Measurements from ENCODE around the gene CGB8.
A peak's percentile ranks its signal among the peaks of the same experiment; 100 is the strongest.
"Not testable (repeated sequence)": the region's sequence is repeated elsewhere in the genome, so short reads cannot be mapped to it uniquely, and the experiment has no call there.

Gene CGB8

GRCh38 chr19:49071860-49072547 lies 23.1 kb upstream of the CGB8 start:
- H3K4me1 Mint-ChIP-seq: peaks cover 12% of the 10 kb centered on the region
- DNase-seq (ENCODE audit: low spot score in 2 of 2) (no peak), ATAC-seq (no peak)
- H3K27ac Mint-ChIP-seq: no peak overlapping the region
- no peaks in the 10 kb centered on the region for H3K36me3 Mint-ChIP-seq
- H3K4me3 Mint-ChIP-seq: no peak overlapping the region
- H3K9me3 Mint-ChIP-seq: no peaks in the 10 kb centered on the region

DNA sequence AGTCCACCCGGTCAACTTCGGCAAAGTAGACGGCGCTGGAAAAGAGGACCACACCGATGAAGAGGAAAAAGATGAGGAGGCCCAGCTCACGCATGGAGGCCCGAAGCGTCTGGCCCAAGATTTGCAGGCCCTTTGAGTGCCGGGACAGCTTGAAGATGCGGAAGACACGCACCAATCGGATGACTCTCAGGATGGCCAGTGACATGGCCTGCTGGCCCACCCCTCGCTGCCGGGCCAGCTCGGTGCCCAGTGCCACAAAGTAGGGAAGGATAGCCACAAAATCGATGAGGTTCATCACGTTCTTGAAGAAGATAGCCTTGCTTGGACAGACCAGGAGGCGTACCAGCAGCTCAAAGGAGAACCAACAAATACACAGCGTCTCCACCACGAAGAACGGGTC lies 21.5 kb upstream of the CGB8 start:
- H3K27ac Mint-ChIP-seq: no peak overlapping the region
- no peak overlapping the region for H3K4me3 Mint-ChIP-seq
- no peaks in the 10 kb centered on the region for H3K36me3 Mint-ChIP-seq
- ATAC-seq (no peak), DNase-seq (ENCODE audit: low spot score in 2 of 2) (no peak)
- H3K9me3 Mint-ChIP-seq: no peaks in the 10 kb centered on the region
- peaks cover 12% of the 10 kb centered on the region for H3K4me1 Mint-ChIP-seq

DNA sequence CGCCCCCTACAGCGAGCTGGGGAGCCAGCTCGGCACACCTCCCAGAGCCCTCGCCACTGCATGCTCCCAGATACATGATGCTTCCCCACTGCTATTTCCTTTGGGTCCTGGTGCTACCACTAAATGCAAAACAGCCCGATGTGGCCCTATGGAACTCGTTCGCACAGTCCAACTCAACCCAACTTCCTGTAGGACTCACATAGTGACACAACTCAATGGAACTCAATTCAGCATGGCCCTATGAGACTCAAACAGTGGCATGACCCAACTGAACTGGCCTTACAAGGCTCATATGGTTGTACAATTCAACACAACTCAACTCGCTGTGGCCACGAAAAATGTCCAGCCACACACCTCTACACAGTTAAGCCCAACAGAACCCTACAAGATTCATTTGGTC lies 20.1 kb upstream of the CGB8 start:
- Mint-ChIP-seq H3K4me1 (peaks cover 12% of the 10 kb centered on the region), H3K27ac (no peak overlapping the region), H3K4me3 (no peak overlapping the region), H3K36me3 (no peaks in the 10 kb centered on the region), H3K9me3 (no peaks in the 10 kb centered on the region)
- ATAC-seq (no peak), DNase-seq (ENCODE audit: low spot score in 2 of 2) (no peak)

- DNase-seq (ENCODE audit: low spot score in 2 of 2) (no peak), ATAC-seq (no peak)
- H3K4me1 Mint-ChIP-seq: peaks cover under 1% of the 10 kb centered on the region
- H3K9me3 Mint-ChIP-seq: no peaks in the 10 kb centered on the region
- H3K27ac Mint-ChIP-seq: no peak overlapping the region
- H3K36me3 Mint-ChIP-seq: no peaks in the 10 kb centered on the region
- H3K4me3 Mint-ChIP-seq: no peak overlapping the region
Observed at GRCh38 chr19:49067554-49067953, 18.6 kb upstream of the CGB8 start.

DNA sequence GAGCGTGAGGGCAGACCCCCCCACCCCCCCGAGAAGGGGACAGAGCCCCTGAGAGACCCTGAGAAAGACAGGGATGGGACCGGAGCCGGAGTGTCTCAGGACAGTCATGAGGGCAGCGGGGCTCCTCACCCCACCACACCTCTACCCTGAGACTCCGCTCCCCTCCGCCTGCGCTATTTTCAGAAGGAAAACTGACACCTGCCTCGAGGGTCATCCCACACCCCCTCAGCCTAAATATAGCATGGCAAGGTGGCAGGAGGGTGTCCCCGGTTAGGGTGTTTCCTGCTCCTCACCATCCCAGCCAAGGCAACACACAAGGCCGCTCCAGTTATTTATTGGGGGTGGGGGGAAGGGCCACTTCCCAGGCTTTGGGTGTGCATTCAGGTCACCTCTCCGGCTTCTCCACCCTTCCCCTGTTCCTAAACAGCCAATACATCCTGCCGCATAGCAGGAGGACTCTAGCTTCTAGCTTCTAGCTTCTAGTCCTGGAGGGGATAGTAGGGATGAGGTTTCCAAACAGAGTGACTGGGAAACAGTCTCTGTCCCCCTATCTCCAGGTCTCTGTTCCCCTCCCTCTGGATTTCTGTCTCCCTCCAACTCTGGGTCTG lies 17.1 kb upstream of the CGB8 start:
- DNase-seq (ENCODE audit: low spot score in 2 of 2) (no peak), ATAC-seq (no peak)
- H3K36me3 Mint-ChIP-seq: no peaks in the 10 kb centered on the region
- H3K27ac Mint-ChIP-seq: no peak overlapping the region
- no peak overlapping the region for H3K4me3 Mint-ChIP-seq
- peaks cover under 1% of the 10 kb centered on the region for H3K4me1 Mint-ChIP-seq
- H3K9me3 Mint-ChIP-seq: no peaks in the 10 kb centered on the region

DNA sequence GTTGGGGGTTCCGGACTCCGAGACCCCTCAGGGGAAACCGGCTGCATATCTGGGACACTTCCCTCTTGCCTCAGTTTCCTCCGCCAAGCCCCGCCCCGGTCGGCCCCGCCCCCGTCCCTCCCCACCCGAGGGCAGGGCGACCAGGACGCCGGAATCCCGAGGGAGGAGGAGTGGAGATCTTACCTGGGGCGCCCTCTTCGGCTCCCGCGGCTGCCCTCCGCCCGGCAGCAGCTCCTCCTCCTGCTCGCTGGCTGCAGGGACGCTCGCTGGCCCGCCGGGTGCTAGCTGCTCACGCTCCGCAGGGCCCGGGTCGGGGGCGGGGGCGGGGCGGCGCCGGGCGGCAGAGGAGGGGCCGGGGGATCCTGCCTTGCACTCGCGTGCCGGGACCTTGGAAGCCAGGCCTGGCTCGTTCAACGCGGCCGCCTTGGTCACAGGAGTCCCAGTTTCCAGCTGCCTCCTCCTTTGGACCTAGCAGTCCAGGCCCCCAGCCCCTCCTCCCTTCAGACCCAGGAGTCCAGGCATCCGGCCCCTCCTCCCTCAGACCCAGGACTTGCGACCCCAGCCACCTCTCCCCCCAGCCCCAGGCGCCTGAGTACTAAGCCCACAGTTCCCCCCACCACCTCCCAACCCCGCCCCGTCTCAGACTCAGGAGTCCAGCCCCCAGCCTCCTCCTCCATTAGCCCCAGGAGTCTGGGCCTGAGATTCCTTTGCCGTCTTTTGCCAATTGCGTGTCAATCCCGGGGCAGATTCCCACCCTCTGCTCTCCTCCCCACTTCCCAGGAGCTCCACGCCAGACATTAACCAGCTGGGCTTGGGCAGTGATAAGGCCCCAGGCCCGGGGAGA lies 16.1 kb upstream of the CGB8 start, which contains the start of gene NTF4:
Gene NTF4, minus strand, starts transcription at position 51 of the 844 bp plus-strand sequence. CDS start 2,821 bp downstream, outside the sequence.
- no peak within 1 kb of the TSS for H3K4me3 Mint-ChIP-seq
- no peak for DNase-seq (ENCODE audit: low spot score in 2 of 2)
- no peaks in the 10 kb centered on the region for H3K9me3 Mint-ChIP-seq
- no peak for ATAC-seq
- H3K36me3 Mint-ChIP-seq: no peaks in the 10 kb centered on the region
- H3K27ac Mint-ChIP-seq: no peak within 1 kb of the TSS
- H3K4me1 Mint-ChIP-seq: peaks cover 6% of the 10 kb centered on the region

DNA sequence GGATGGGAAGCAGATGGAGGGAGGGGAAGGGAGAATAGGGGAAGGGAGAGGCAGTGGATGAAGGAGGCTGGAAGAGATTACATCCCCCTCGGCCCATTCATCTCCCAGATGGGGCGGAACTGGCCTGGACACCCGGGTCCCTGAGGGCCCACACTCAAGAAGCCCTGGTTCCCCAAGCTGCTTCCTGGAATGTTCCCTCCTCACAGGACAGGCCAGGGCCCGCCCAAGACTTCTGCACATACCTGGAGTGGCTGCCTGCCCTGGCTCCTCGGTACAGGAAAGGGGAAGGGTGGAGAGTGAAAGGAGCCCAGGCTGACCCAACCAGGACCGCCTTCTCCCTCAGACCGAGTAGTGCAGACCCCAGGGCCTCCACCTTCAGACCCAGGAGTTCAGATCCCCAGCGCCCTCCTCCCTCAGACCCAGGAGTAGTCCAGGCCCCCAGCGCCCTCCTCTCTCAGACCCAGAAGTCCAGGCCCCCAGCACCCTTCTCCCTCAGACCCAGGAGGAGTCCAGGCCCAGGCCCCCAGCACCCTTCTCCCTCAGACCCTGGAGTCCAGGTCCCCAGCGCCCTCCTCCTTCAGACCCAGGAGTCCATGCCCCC lies 15.2 kb upstream of the CGB8 start:
- Mint-ChIP-seq H3K9me3 (no peaks in the 10 kb centered on the region), H3K4me3 (no peak overlapping the region), H3K27ac (no peak overlapping the region), H3K36me3 (no peaks in the 10 kb centered on the region), H3K4me1 (peaks cover 6% of the 10 kb centered on the region)
- no peak for ATAC-seq
- DNase-seq (ENCODE audit: low spot score in 2 of 2): no peak

DNA sequence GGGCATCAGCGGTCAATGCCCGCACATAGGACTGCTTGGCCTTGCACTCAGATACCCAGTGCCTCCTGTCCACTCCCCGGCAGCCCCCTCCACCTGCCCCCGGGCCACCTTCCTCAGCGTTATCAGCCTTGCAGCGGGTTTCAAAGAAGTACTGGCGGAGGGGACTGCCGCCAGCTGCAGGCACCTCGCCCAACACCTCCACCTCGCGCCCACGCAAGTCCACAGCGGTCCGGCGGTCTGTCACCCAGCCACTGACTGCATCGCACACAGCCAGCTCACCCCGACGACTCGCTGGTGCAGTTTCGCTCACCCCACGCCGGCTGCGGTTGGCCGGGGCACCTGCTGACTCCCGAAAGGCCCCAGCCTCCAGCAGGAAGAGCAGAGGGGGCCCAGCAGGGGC lies 12.5 kb upstream of the CGB8 start:
- ATAC-seq (peak; percentile 61), DNase-seq (ENCODE audit: low spot score in 2 of 2) (no peak)
- no peak overlapping the region for H3K4me3 Mint-ChIP-seq
- no peaks in the 10 kb centered on the region for H3K9me3 Mint-ChIP-seq
- no peaks in the 10 kb centered on the region for H3K36me3 Mint-ChIP-seq
- no peak overlapping the region for H3K27ac Mint-ChIP-seq
- H3K4me1 Mint-ChIP-seq: peaks cover 30% of the 10 kb centered on the region

- peaks cover 34% of the 10 kb centered on the region for H3K4me1 Mint-ChIP-seq
- no peak overlapping the region for H3K4me3 Mint-ChIP-seq
- no peak overlapping the region for H3K27ac Mint-ChIP-seq
- ATAC-seq (no peak), DNase-seq (ENCODE audit: low spot score in 2 of 2) (no peak)
- no peaks in the 10 kb centered on the region for H3K36me3 Mint-ChIP-seq
- no peaks in the 10 kb centered on the region for H3K9me3 Mint-ChIP-seq
Observed at GRCh38 chr19:49061000-49061399, 12.1 kb upstream of the CGB8 start.

DNA sequence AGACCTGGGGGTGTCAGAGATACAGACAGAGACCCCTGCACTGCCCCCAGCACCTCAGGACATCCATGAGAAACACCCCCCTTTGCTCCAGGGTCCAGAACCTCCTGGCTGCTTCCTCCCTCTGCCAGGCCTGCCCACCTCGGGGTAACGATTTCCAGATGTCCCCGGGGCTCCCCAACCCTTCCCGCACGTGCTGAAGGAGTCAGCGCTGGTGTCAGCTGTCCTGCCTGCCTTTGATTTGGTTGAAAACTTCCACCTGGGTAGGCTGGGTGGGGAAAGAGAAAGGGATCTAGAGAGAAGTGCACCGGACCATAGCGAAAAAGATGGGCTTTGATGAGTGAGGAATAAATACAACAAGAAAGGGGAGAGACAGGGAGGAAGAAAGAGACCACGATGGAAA lies 10.1 kb upstream of the CGB8 start:
- Mint-ChIP-seq H3K4me1 (peaks cover 35% of the 10 kb centered on the region), H3K27ac (no peak overlapping the region), H3K36me3 (no peaks in the 10 kb centered on the region), H3K9me3 (no peaks in the 10 kb centered on the region), H3K4me3 (no peak overlapping the region)
- ATAC-seq: no peak
- DNase-seq (ENCODE audit: low spot score in 2 of 2): no peak

GRCh38 chr19:49058562-49058961 lies 9.7 kb upstream of the CGB8 start:
- DNase-seq (ENCODE audit: low spot score in 2 of 2): no peak
- ATAC-seq: no peak
- no peaks in the 10 kb centered on the region for H3K36me3 Mint-ChIP-seq
- no peaks in the 10 kb centered on the region for H3K9me3 Mint-ChIP-seq
- H3K4me3 Mint-ChIP-seq: peak overlapping the region; percentile 88
- H3K27ac Mint-ChIP-seq: no peak overlapping the region
- H3K4me1 Mint-ChIP-seq: peaks cover 35% of the 10 kb centered on the region

DNA sequence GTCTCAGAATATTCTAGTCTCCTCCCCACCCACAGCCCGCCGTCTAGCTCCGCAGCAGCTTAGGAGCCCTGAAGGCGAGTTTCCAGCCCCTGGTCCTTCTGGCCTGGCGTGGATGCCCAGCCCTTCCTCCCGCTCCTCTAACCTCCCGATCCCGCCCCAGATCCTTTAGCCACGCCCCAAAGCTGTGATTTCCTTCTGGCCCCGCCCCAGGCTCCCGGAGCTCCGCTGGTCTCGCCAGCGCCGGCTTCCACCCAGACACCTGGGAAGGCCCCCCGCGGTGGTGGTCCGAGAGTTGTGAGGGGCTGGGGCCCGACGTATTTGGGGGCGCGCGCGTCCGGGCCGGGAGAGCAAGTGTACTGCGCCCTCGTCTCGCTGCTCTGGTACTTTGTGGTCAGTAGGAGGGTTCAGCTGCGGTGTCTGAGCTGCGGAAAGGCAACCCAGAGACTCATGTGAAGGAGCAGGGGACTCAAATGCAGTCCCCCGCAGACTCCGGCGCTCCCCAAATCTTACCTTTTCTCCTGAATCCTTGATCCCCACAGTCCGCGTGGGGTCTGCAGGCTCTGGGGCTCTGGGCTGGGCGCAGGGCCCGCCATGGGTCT lies 8.8 kb upstream of the CGB8 start, which contains the start of gene CGB7:
Gene CGB7, minus strand, starts transcription at position 114 of the 599 bp plus-strand sequence. CDS start 2,374 bp downstream, outside the sequence.
- ATAC-seq: peak; percentile 27
- peak within 1 kb of the TSS; percentile 74 for H3K27ac Mint-ChIP-seq
- H3K9me3 Mint-ChIP-seq: no peaks in the 10 kb centered on the region
- H3K4me3 Mint-ChIP-seq: peak within 1 kb of the TSS; percentile 88
- DNase-seq (ENCODE audit: low spot score in 2 of 2): peak in 1 of 2 donors; percentile 40
- H3K4me1 Mint-ChIP-seq: peaks cover 35% of the 10 kb centered on the region
- no peaks in the 10 kb centered on the region for H3K36me3 Mint-ChIP-seq

DNA sequence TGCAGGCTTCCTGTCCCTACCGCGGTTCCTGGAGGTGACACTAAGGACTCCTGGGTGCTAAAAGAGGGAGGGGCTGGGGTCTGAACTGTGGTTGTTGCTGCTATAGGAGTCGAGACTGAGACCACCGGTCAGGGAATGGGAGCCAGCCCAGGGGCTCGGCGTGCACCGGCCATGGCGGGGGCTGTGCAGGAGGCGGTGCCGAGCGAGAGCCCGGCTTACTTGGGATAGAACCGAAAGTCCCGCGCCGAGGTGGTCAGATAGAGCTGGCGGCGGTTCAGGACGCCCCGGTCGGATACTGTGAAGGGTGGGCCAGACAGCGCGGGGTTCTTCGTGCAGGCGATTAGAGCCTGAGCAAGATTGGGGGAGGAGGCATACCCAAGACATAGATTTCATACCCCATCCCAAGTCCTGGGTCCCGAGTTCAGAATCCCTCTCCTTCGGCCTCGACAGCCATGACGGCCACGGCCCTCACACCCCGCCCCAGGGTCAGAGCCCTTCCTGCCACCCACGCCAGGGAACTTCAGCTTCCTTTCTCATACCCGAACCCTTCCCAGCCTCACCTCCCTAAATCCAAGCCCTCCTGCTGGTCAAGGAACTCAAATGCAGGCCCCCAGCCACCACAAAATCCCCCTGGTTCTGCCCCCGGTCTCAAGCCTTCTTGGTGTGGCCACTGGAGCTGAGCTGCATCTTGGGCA lies 8.1 kb upstream of the CGB8 start:
- H3K36me3 Mint-ChIP-seq; DNase-seq (ENCODE audit: low spot score in 2 of 2); H3K9me3 Mint-ChIP-seq; ATAC-seq: not testable (repeated sequence)
- Mint-ChIP-seq H3K4me1 (peaks cover 35% of the 10 kb centered on the region), H3K27ac (peak overlapping the region; percentile 74), H3K4me3 (peak overlapping the region; percentile 88)

DNA sequence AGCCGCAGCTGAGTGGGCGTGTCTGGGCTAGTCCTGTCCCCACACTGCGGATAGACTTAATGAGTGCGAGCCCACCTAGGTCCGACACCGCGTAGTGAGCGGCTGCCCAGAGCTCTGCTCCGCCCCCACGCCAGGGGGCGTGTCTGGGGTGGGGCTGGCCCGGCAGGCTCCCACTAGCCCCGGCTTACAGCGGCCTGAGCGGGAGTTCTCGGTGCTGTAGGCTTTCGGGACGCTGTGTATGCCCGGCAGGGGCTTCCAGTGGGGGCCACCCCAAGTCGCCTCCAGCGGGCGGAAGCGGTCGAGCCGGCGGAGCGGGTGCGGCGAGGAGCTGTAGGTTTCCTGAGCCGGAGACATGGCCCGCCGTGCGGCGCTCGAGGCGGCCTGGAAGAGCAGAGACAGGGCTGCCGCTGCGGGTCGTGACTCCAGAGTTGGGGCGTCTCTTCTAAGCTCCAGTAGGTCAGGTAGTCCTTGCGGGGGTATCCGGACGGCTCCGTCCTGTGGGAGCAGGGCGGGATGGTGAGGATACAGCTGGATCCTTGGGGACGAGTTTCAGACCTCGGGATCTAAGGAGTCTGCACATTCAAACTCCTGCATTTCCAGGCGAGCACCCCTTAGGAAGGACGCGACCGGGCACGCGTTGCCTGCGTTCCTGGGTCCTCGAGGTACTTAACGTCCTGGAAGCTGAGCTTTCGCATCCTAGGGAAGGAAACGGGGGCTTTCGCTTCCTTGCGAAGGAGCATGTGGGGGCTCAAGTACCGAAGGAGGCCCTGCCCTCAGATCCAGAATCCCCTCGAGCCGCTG lies 7.4 kb upstream of the CGB8 start:
- Mint-ChIP-seq H3K27ac (no peak overlapping the region), H3K9me3 (no peaks in the 10 kb centered on the region), H3K4me3 (peak overlapping the region; percentile 88), H3K36me3 (no peaks in the 10 kb centered on the region), H3K4me1 (peaks cover 35% of the 10 kb centered on the region)
- ATAC-seq: peak; percentile 84
- peak; percentile 49 to 82 for DNase-seq (ENCODE audit: low spot score in 2 of 2)
